Measurements from ENCODE around the gene MGMT.

- TF ChIP-seq, protein P1, sequence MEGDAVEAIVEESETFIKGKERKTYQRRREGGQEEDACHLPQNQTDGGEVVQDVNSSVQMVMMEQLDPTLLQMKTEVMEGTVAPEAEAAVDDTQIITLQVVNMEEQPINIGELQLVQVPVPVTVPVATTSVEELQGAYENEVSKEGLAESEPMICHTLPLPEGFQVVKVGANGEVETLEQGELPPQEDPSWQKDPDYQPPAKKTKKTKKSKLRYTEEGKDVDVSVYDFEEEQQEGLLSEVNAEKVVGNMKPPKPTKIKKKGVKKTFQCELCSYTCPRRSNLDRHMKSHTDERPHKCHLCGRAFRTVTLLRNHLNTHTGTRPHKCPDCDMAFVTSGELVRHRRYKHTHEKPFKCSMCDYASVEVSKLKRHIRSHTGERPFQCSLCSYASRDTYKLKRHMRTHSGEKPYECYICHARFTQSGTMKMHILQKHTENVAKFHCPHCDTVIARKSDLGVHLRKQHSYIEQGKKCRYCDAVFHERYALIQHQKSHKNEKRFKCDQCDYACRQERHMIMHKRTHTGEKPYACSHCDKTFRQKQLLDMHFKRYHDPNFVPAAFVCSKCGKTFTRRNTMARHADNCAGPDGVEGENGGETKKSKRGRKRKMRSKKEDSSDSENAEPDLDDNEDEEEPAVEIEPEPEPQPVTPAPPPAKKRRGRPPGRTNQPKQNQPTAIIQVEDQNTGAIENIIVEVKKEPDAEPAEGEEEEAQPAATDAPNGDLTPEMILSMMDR (IDR thresholded peaks at IDR 0.05; ENCODE audit: low read length), result no peak
- TF ChIP-seq EZH2 (optimal IDR thresholded peaks at IDR 0.05; ENCODE audit: low read depth, low read length), result no peak
These were observed 188.6 kb downstream of the MGMT start for GRCh38 chr10:129655679-129656031.
